HepG2 (cell line): ENCODE measurements around the gene ARSB.

Source experiments
- ATF1 ChIP-seq: IDR thresholded peaks from 2 replicates; pipeline ENCODE4 v1.6.1; 2016; ENCODE audit warnings: mild to moderate bottlenecking, control low read depth
- BCLAF1 ChIP-seq: fragments of 450-650 bp; IDR thresholded peaks from 2 replicates; pipeline ENCODE4 v1.6.1; 2017; ENCODE audit warnings: mild to moderate bottlenecking
- CTCF ChIP-seq: sonication (generic); formaldehyde crosslinking; IDR thresholded peaks from 2 replicates; pipeline ENCODE4 v1.5.0; 2020; ENCODE audit warnings: mild to moderate bottlenecking, missing genetic modification reagents, moderate library complexity
- MAFK ChIP-seq, 2 experiments: IDR thresholded peaks in 1 of 2; conservative IDR thresholded peaks in 1 of 2; 2 replicates each; pipeline ENCODE4 v1.6.1; 2011; ENCODE audit warnings: improper control_type of control experiment in 2 of 2, low read length in 2 of 2
- MAX ChIP-seq: IDR thresholded peaks from 2 replicates; pipeline ENCODE4 v1.6.1; 2012; ENCODE audit warnings: inconsistent platforms
- RAD51 ChIP-seq: fragments of 450-650 bp; IDR thresholded peaks from 2 replicates; pipeline ENCODE4 v1.6.1; 2016; ENCODE audit warnings: borderline replicate concordance
- ZSCAN12 ChIP-seq: sonication (generic); formaldehyde crosslinking; IDR thresholded peaks from 2 replicates; pipeline ENCODE4 v1.9.0; 2021; ENCODE audit warnings: mild to moderate bottlenecking, missing genetic modification reagents
- TF ChIP-seq, protein P1 (sequence below): IDR thresholded peaks from 2 replicates; pipeline ENCODE4 v1.6.1; 2012; ENCODE audit warnings: low read length, improper control_type of control experiment

DNA sequence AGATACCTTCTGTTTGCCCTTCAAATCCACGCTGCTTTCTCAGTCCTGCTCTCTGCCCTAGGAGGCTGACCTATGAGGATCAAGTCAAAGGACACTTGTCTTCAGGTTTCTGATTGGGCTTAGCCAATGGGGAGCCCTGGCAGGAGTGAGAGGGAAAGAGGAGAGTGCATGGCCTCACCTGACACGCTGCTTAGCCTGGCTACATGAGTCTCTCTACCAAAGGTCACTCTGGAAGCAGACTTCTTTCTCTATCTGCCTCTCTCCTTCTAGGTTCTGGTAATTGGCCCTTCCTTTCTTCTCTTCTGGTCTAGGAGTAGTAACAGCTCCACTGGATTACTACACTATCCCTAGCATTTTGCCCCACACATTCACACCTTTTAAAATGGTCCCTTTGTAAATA is 13.1 kb downstream of the ARSB start:
- TF ChIP-seq MAX, result no peak
- no peak for TF ChIP-seq RAD51
- no peak for TF ChIP-seq BCLAF1
- no peak for TF ChIP-seq ATF1
- no peak for TF ChIP-seq MAFK (conservative IDR thresholded peaks at IDR 0.05 in 1 of 2, IDR thresholded peaks at IDR 0.05 in 1 of 2; ENCODE audit: low read length in 2 of 2)
- no peak for TF ChIP-seq ZSCAN12 (CRISPR knock-in tag)
- TF ChIP-seq CTCF (CRISPR knock-in tag), result no peak
- TF ChIP-seq, protein P1, sequence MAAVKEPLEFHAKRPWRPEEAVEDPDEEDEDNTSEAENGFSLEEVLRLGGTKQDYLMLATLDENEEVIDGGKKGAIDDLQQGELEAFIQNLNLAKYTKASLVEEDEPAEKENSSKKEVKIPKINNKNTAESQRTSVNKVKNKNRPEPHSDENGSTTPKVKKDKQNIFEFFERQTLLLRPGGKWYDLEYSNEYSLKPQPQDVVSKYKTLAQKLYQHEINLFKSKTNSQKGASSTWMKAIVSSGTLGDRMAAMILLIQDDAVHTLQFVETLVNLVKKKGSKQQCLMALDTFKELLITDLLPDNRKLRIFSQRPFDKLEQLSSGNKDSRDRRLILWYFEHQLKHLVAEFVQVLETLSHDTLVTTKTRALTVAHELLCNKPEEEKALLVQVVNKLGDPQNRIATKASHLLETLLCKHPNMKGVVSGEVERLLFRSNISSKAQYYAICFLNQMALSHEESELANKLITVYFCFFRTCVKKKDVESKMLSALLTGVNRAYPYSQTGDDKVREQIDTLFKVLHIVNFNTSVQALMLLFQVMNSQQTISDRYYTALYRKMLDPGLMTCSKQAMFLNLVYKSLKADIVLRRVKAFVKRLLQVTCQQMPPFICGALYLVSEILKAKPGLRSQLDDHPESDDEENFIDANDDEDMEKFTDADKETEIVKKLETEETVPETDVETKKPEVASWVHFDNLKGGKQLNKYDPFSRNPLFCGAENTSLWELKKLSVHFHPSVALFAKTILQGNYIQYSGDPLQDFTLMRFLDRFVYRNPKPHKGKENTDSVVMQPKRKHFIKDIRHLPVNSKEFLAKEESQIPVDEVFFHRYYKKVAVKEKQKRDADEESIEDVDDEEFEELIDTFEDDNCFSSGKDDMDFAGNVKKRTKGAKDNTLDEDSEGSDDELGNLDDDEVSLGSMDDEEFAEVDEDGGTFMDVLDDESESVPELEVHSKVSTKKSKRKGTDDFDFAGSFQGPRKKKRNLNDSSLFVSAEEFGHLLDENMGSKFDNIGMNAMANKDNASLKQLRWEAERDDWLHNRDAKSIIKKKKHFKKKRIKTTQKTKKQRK, result no peak
